Effector memory CD4-positive, alpha-beta T cell (primary cell): ENCODE data around the gene HEBP2.

ENCODE experiments used
- DNase-seq, 3 donors: peaks; one replicate each; pipeline ENCODE4 v3.0.0-alpha.2; 2020
- H3K27ac ChIP-seq: 2 replicates; pipeline ENCODE4 v1.7.0; 2013; ENCODE audit warnings: mild to moderate bottlenecking, low read length, moderate library complexity; ENCODE audit not compliant: insufficient read depth, poor library complexity, severe bottlenecking
- H3K27me3 ChIP-seq: replicated peaks from 2 replicates; pipeline ENCODE4 v1.7.0; 2013; ENCODE audit warnings: mild to moderate bottlenecking, low read length; ENCODE audit not compliant: insufficient read depth, control insufficient read depth, poor library complexity, severe bottlenecking
- H3K36me3 ChIP-seq: 2 replicates; pipeline ENCODE4 v1.7.0; 2013; ENCODE audit warnings: mild to moderate bottlenecking, low read length, moderate library complexity; ENCODE audit not compliant: control insufficient read depth, insufficient read depth
- H3K4me1 ChIP-seq: 2 replicates; pipeline ENCODE4 v1.7.0; 2013; ENCODE audit warnings: low read length, mild to moderate bottlenecking; ENCODE audit not compliant: control insufficient read depth, insufficient read depth, poor library complexity, severe bottlenecking
- H3K4me3 ChIP-seq: 2 replicates; pipeline ENCODE4 v1.7.0; 2013; ENCODE audit warnings: low read length, low read depth, mild to moderate bottlenecking; ENCODE audit not compliant: insufficient read depth, poor library complexity, severe bottlenecking
- H3K9me3 ChIP-seq: 2 replicates; pipeline ENCODE4 v1.7.0; 2013; ENCODE audit warnings: mild to moderate bottlenecking, low read length, moderate library complexity; ENCODE audit not compliant: control insufficient read depth

The HEBP2 gene

DNA sequence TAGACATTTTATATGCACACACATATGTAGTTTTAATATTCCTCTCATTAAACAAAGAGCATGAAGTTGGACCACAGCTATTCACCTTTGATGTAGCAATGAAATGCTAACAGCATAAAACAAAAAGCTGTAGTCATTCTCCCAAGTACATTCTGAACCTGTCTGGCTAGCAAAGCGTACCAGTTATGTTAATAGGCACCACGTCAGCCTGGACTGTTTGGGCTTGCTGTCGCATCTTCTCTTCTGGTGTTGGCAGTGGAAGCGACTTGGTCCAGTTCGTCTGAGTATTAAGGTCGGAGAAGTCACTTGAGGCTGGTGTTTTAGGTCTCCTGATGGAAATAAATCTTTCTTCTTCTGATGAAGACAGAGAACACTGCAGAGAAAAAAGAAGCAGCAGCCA is 42.8 kb downstream of the HEBP2 start:
- Histone ChIP-seq H3K36me3 (no peaks in the 10 kb centered on the region), H3K4me1 (no peaks in the 10 kb centered on the region), H3K9me3 (no peaks in the 10 kb centered on the region), H3K4me3 (no peak overlapping the region), H3K27me3 (no peaks in the 10 kb centered on the region), H3K27ac (no peak overlapping the region)
- no peak for DNase-seq

GRCh38 chr6:138450445-138450844 is 46.4 kb downstream of the HEBP2 start:
- Histone ChIP-seq H3K27me3 (no peaks in the 10 kb centered on the region), H3K4me1 (peaks cover 12% of the 10 kb centered on the region), H3K9me3 (no peaks in the 10 kb centered on the region), H3K36me3 (no peaks in the 10 kb centered on the region), H3K4me3 (no peak overlapping the region), H3K27ac (no peak overlapping the region)
- no peak for DNase-seq

- Histone ChIP-seq H3K9me3 (no peaks in the 10 kb centered on the region), H3K4me3 (no peak overlapping the region), H3K27ac (no peak overlapping the region), H3K27me3 (no peaks in the 10 kb centered on the region), H3K4me1 (peaks cover 13% of the 10 kb centered on the region), H3K36me3 (no peaks in the 10 kb centered on the region)
- DNase-seq = no peak
Observed at GRCh38 chr6:138451043-138451442, 47.0 kb downstream of the HEBP2 start.

DNA sequence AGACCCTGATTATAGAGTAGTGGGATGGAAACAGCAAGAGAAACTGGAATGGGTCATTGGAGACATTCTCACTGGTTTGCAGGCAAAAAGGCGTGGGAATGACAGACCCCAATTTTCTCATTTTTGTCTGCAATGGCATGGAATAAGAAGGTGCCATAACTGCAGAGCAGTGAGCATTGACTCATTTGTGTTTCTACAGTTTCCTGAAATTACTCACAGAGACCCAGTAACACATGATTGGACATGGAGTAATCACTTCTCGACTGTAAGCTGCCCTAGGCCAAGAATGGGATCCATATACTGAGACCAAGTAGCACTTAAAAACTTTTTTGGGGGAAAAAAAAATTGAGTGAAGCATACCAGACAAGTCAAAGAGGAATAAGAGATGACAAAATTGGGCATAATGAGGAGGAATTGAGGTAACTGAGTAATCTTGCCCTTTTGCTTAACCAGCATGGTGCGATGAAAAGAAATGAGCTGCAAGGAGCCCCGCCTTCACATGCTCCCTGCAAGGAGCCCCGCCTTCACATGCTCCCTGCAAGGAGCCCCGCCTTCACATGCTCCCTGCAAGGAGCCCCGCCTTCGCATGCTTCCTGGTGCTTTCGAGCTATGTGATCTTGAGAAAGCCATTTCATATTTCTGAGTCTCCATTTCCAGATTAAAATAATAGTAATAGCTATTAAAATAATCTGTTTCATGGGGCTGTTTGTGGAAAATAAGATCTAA is 51.1 kb downstream of the HEBP2 start:
- Histone ChIP-seq H3K9me3 (no peaks in the 10 kb centered on the region), H3K27me3 (no peaks in the 10 kb centered on the region), H3K4me1 (peaks cover 17% of the 10 kb centered on the region), H3K4me3 (peak overlapping the region; percentile 31), H3K27ac (peak overlapping the region; percentile 60), H3K36me3 (no peaks in the 10 kb centered on the region)
- DNase-seq = peak; percentile 8 to 34 (median 23)

DNA sequence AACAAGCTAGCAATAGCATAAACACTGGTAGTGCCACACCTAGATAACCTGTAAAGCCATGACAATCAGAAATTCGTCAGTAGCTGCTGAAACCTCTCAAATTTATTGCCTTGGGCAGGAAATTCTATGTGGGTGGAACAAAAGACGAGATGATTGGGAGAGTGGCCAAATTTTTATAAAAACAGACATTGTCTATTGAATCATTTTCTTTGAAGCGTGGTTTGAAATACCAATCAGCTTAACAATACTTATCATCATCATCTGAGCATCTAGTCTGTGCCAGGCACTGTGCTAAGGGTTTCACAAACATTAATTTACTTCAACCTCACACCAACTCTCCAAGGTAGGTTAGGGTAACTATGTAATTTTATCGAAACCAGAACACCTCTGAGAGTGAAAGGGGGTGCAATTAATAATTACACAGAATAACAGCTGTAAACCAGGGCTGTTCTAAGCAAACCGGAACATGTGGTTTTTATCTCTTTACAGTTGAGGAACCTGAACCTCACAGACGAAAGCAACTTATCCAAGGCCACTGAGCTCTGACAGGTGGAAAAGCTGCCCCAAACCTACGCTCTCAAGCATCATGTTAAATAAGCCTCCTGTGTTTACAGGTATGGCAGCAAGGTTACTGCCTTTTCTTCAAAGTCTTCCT is 51.9 kb downstream of the HEBP2 start:
- Histone ChIP-seq H3K27me3 (no peaks in the 10 kb centered on the region), H3K4me3 (peak overlapping the region; percentile 31), H3K9me3 (no peaks in the 10 kb centered on the region), H3K27ac (peak overlapping the region; percentile 60), H3K4me1 (peaks cover 17% of the 10 kb centered on the region), H3K36me3 (no peaks in the 10 kb centered on the region)
- peak in 1 of 3 donors; percentile 19 for DNase-seq

DNA sequence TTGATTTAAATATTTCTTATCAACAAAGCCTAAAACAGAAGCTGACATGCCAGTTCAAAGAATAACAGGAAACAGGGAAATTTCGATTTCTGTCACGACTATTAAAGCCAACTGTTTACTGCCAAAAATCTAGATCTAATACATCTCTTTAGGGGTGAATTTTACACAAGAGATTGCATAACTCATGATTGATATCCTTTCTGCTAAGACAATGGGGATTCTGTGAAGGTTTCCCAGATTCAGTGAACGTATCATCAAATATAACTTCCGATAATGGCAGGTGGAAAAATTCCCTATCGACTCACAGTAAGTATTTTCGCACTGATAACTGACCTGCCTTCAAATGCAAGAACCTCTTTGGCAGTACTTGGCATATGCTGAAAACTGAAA is 52.4 kb downstream of the HEBP2 start:
- Histone ChIP-seq H3K9me3 (no peaks in the 10 kb centered on the region), H3K36me3 (no peaks in the 10 kb centered on the region), H3K27me3 (no peaks in the 10 kb centered on the region), H3K4me1 (peaks cover 17% of the 10 kb centered on the region), H3K27ac (peak overlapping the region; percentile 60), H3K4me3 (peak overlapping the region; percentile 31)
- DNase-seq = no peak

GRCh38 chr6:138461647-138462046 is 57.6 kb downstream of the HEBP2 start:
- Histone ChIP-seq H3K4me1 (no peaks in the 10 kb centered on the region), H3K36me3 (no peaks in the 10 kb centered on the region), H3K27me3 (no peaks in the 10 kb centered on the region), H3K27ac (no peak overlapping the region), H3K9me3 (no peaks in the 10 kb centered on the region), H3K4me3 (no peak overlapping the region)
- no peak for DNase-seq

- Histone ChIP-seq H3K4me1 (no peaks in the 10 kb centered on the region), H3K9me3 (no peaks in the 10 kb centered on the region), H3K4me3 (no peak overlapping the region), H3K27ac (no peak overlapping the region), H3K36me3 (no peaks in the 10 kb centered on the region), H3K27me3 (no peaks in the 10 kb centered on the region)
- no peak for DNase-seq
Observed at GRCh38 chr6:138464085-138464484, 60.1 kb downstream of the HEBP2 start.

DNA sequence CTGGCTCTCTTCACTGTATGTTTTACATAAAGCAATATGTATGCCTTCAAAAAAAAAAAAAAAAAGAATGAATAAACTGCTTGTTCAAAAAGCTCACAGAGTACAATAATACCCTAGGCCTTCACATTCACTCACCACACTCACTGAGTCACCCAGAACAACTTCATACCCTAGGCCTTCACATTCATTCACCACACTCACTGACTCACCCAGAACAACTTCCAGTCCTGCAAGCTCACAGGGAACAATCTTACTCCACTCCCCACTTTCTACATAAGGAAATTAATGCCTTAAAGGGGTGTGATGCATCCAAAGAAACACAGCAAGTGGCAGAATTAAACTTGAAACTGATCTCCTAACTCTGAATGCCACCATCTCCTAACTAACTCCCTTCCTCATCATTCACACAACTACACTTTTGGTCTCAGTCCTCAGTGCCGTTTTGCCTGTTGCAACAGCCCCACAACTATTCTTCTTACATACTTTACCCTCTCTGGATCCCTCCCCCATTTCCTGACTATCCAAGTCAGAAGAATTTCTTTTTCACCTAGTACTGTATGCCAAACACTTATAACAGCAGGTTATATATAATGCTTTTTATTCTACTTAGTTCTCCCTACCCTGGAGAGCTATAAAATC is 61.1 kb downstream of the HEBP2 start:
- no peaks in the 10 kb centered on the region for H3K36me3 ChIP-seq
- H3K27me3 ChIP-seq = no peaks in the 10 kb centered on the region
- H3K4me3 ChIP-seq = no peak overlapping the region
- H3K9me3 ChIP-seq = no peaks in the 10 kb centered on the region
- H3K4me1 ChIP-seq = no peaks in the 10 kb centered on the region
- DNase-seq = no peak
- H3K27ac ChIP-seq = no peak overlapping the region

DNA sequence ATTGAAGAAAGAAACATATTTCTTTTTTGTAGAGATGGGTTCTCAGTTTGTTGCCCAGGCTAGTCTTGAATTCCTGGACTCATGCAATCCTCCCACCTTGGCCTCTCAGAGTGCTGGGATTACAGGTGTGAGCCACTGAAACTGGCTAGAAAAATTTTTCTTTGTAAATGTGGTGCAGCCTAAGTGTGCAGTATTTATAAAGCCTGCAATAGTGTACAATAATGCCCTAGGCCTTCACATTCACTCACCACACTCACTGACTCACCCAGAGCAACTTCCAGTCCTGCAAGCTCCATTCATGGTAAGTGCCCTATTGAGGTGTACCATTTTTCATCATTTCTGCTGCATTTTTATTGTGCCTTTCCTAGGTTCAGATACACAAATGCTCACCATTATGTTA is 63.9 kb downstream of the HEBP2 start:
- no peaks in the 10 kb centered on the region for H3K4me1 ChIP-seq

More for the DNA sequence above, 63.9 kb downstream of the HEBP2 start:
- Histone ChIP-seq H3K27me3 (no peaks in the 10 kb centered on the region), H3K9me3 (no peaks in the 10 kb centered on the region), H3K4me3 (no peak overlapping the region), H3K27ac (no peak overlapping the region), H3K36me3 (no peaks in the 10 kb centered on the region)
- no peak for DNase-seq
